NCI-H1436 (cell line): ENCODE results near the gene ACP3.
"Not testable (repeated sequence)": the region's sequence is repeated elsewhere in the genome, so short reads cannot be mapped to it uniquely, and the experiment has no call there.

Experiments used
- DNase-seq: peaks from one replicate; lab custom pipeline; 2025; lab: John Stamatoyannopoulos, UW

The ACP3 gene

DNA sequence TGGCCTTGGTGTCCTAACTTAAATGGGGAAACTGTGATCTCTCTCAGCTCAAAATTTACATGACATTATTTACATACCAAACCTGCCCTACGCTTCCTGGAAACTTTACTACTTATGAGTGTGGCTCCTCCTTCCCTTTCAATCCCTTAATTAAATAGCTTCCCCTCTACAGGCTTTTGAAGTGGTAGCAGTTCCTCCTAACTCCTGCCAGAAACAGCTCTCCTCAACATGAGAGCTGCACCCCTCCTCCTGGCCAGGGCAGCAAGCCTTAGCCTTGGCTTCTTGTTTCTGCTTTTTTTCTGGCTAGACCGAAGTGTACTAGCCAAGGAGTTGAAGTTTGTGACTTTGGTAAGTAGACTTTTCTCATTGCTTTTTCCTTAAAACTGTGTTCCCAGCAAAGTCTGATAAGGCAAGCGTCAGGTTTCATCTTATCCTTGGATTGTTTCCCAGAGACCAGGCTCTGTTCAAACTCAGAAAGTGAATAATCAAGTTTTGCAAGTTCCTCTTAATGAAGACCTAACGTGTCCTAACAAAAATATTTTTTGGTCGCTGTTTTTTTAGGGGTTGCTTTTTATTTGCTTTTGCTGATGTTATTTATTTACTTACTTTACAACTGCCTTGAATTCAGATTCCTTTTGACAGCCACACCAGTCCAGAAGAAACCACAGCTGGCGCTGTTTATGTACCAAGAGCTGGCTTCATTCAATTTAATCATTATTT is at the start of gene ACP3:
TSS of gene ACP3 (plus strand) at position 179 of the 720 bp plus-strand sequence. CDS start at position 229, 50 bp downstream.
- DNase-seq = peak; percentile 7

GRCh38 chr3:132268956-132269355 is 48.3 kb upstream of the ACP3 start:
- DNase-seq = no peak

- no peak for DNase-seq
Observed at GRCh38 chr3:132273036-132273435, 44.2 kb upstream of the ACP3 start.

- no peak for DNase-seq
Observed at GRCh38 chr3:132276228-132276906, 40.8 kb upstream of the ACP3 start.

- DNase-seq = no peak
Observed at GRCh38 chr3:132279030-132279429, 38.2 kb upstream of the ACP3 start.

GRCh38 chr3:132283440-132283839 is 33.8 kb upstream of the ACP3 start:
- no peak for DNase-seq

DNA sequence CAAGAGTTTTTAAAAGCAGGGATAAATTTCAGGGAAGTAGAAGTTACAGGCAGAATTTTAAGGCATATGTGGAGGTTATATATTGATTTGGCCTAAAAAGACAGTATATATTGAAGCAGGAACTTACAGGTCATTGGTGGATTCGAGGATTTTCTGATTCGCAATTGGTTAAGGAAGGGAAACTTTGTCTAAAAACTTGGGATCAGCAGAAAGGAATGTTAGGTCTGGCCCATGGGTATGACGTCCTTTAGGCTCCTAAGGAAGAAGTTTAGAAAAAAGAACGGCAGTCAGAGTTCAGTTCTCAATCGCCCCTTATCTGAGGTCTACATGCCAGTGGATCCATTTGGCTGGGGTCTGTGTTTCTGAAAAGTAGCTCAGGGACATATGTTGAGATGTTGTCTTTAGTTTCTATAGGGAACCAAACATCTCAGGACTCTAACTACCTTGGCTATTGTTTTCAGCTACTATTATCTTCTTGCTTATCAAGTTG is 33.2 kb upstream of the ACP3 start:
- DNase-seq = no peak

DNA sequence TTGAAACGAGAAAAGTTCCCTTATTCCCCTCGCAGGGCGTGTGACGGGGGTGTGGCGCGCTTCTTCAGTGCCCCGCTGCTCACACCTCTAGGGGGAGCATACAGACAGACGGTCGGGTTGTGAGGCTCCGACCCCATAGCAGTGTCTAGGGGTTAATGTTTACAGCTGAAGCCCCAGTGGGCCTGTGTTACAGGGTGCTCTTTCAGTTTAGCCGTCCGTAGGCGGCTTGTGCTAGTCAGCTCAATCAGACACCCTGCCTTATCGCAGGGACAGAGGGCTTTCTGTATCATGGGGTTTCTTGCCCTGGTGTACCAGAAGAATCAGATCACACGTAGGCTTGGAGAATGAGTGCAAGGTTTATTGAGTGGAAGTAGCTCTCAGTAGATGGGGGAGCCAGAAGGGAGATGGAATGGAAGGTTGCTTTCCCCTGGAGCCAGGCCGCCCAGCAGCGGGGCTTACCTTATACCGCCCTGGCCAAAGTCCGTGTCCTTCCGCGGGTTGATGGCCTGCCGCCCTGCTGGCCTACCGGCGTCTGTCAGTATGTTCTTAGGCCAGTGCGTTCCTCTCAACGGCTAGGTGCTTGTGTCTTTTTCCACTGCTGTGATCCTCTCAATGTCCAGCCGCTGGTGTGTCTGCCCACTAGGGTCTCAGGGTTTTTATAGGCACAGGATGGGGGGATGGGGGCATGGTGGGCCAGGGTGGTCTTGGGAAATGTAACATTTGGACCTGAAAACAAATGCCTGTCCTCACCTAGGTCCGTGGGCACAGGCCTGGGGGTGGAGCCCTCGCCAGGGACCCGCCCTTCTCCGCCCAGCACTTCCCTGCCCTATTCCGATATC is 32.2 kb upstream of the ACP3 start:
- DNase-seq = no peak

- DNase-seq = no peak
Observed at GRCh38 chr3:132285620-132285945, 31.6 kb upstream of the ACP3 start.

DNA sequence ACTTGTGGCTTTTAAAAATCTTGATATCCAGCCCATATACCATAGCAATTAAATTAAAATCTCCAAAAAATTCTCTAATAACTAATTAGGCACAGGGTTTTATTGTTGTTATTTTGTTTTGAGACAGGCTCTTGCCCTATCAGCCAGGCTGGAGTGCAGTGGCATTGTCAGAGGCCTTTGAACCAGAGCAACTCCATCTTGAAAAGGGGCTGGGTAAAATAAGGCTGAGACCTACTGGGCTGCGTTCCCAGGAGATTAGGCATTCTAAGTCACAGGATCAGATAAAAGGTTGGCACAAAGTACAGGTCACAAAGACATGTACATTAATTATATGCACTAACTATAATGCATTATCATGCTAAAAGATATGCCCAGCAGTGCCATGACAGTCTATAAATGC is 31.2 kb upstream of the ACP3 start:
- DNase-seq = no peak

DNA sequence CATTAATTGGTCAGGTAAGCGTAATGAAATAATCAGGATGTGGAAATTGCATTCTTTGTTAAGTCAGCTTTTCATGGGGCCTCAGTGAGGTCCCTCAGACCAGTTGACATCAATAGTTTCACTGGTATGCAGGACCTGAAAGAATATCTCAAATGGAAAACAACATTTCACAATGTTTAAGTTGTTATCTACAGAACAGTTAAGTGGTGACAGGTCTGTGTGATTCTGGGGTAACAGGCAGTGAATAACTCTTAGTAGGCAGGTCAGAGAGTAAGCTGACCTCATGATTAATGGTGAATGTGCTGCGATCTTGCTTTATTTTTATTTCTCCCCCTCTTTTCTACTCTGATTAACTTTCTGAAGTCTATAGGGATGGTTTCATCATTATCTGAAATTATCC is 28.9 kb upstream of the ACP3 start:
- DNase-seq = no peak

GRCh38 chr3:132289316-132289715 is 27.9 kb upstream of the ACP3 start:
- DNase-seq = no peak

- DNase-seq = no peak
Observed at GRCh38 chr3:132290833-132291232, 26.4 kb upstream of the ACP3 start.

DNA sequence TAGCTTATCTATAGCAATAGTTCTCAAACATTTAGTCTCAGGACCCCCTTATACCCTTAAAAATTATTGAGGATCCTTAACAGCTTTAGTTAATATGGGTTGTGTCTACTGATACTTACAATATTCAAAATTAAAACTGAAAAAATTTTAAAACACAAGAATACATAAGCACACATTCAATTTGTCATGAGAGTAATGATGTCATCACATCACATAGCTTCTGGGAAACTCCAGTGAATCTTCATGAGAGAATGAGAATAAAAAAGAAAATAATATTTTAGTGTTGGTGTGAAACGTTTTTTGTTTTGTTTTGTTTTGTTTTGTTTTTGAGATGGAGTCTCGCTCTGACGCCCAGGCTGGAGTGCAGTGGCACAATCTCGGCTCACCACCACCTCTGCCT is 25.2 kb upstream of the ACP3 start:
- DNase-seq = no peak

DNA sequence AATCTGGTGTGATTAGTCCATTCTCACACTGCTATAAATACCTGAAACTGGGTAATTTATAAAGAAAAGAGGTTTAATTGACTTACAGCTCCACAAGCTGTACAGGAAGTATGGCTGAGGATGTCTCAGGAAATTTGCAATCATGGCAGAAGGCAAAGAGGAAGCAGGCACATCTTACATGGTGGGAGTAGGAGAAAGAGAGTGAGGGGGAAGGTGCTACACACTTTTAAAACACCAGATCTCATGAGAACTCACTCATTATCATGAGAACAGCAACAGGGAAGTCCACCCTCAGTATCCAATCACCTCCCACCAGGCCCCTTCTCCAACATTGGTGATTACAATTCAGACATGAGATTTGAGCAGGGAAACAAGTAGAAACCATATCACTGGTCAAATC is 24.0 kb upstream of the ACP3 start:
- no peak for DNase-seq

DNA sequence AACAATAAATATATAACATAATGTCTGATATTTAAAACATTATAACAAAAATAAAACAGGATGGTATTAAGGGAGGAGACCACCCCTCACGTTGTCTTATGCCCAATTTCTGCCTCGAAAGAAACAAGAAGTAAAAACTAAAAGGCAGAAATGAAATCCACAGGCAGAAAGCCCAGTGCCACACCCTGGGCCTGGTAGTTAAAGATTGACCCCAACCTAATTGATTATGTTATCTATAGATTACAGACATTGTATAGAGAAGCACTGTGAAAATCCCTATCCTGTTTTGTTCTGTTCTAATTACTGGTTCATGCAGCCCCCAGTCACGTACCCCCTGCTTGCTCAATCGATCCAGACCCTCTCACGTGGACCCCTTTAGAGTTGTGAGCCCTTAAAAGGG is 22.3 kb upstream of the ACP3 start:
- DNase-seq = no peak

- DNase-seq = not testable (repeated sequence)
Observed at GRCh38 chr3:132303336-132304201, 13.6 kb upstream of the ACP3 start.

DNA sequence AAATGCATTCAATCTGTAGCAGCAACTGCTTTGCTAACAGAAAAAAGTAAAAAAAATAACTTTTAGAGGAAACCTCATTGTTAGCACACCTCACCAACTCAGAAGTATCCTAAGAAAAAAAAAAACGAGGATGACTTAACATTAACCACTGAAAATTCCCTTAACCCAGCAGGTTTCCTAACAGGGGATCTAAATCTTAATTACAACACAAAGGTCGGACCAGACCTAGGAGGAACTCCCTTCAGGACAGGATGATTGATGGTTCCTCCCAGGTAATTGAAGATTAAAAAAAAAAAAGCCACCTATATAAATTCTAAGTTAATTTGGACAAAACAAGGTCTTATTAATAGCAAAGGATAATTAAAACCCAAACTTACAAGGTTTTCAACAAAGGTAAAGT is 12.9 kb upstream of the ACP3 start:
- DNase-seq = not testable (repeated sequence)

DNA sequence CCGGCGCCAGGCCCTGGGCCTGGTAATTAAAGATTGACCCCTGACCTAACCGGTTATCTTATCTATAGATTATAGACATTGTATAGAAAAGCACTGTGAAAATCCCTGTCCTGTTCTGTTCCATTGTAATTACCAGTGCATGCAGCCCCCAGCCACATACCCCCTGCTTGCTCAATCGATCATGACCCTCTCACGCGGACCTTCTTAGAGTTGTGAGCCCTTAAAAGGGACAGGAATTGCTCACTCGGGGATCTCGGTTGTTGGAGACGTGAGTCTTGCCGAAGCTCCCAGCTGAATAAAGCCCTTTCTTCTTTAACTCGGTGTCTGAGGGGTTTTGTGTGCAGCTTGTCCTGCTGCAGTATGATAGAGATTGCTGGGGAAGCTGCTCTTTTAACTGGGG is 7.2 kb upstream of the ACP3 start:
- DNase-seq = not testable (repeated sequence)

DNA sequence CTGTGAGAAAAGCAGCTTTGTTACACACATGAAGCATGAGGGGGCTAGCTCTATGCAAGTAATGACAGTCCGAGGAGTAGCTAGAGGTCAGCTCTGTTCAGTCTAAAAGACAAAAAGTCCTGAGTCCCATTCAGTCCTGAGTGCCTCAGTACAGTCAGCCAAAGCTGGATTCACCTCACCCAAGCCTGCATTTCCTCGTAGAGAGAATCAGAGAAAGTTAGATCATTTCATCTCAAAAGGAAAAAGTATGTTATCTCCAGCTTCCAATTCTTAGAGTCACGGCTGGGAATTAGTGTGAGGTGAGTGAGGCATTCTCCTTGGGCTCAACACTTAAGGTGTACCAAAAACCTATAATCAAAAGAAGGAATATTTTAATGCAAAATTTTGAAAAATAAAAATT is 5.9 kb upstream of the ACP3 start:
- no peak for DNase-seq

GRCh38 chr3:132311841-132312240 is 5.4 kb upstream of the ACP3 start:
- no peak for DNase-seq

GRCh38 chr3:132315851-132316250 is 1.4 kb upstream of the ACP3 start:
- no peak for DNase-seq
